OCI-LY7 (cell line): Measurements from ENCODE around the gene RASAL2.

Experiments
- EZH2phosphoT487 ChIP-seq: fragments of 200-600 bp; sonication (generic); IDR thresholded peaks from 2 replicates; pipeline ENCODE4 v1.6.1; 2018; ENCODE audit warnings: low read depth, borderline replicate concordance, mild to moderate bottlenecking, mixed run types, antibody characterized with exemption, low read length, moderate library complexity, mixed read lengths
- TF ChIP-seq, protein P1 (sequence below): fragments of 200-600 bp; sonication (generic); conservative IDR thresholded peaks from 2 replicates; pipeline ENCODE4 v1.5.1; 2014; ENCODE audit warnings: mild to moderate bottlenecking, antibody characterized with exemption, low read length, moderate library complexity, mixed read lengths

DNA sequence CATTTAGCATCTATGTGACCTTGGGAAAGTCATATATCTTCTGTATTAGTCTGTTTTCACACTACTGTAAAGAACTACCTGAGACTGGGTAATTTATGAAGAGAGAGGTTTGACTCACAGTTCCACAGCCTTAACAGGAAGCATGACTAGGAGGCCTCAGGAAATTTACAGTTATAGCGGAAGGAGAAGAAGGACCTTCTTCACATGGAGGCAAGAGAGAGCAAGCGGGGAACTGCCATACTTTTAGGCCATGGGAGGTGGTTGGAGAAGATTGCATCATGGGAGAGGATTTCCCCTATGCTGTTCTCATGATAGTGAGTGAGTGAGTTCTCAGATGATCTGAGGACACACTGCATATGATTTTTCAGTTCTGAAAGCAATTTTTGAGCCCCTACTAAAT is 315.0 kb downstream of the RASAL2 start:
- TF ChIP-seq, protein P1, sequence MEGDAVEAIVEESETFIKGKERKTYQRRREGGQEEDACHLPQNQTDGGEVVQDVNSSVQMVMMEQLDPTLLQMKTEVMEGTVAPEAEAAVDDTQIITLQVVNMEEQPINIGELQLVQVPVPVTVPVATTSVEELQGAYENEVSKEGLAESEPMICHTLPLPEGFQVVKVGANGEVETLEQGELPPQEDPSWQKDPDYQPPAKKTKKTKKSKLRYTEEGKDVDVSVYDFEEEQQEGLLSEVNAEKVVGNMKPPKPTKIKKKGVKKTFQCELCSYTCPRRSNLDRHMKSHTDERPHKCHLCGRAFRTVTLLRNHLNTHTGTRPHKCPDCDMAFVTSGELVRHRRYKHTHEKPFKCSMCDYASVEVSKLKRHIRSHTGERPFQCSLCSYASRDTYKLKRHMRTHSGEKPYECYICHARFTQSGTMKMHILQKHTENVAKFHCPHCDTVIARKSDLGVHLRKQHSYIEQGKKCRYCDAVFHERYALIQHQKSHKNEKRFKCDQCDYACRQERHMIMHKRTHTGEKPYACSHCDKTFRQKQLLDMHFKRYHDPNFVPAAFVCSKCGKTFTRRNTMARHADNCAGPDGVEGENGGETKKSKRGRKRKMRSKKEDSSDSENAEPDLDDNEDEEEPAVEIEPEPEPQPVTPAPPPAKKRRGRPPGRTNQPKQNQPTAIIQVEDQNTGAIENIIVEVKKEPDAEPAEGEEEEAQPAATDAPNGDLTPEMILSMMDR: no peak
- TF ChIP-seq EZH2phosphoT487: no peak
